Ovary (tissue), 3 donors: ENCODE measurements around the gene MYCL.

ENCODE experiments used
- CTCF ChIP-seq, 3 donors: fragments of 450-650 bp in 2 of 3; fragments of 200-600 bp in 1 of 3; IDR thresholded peaks; one replicate each; pipeline versions ENCODE4 v1.5.1 to v1.8.0; 2016 to 2022; ENCODE audit warnings: antibody characterized with exemption in 3 of 3, mild to moderate bottlenecking in 1 of 3
- EP300 ChIP-seq: sonication (generic); formaldehyde crosslinking; IDR thresholded peaks from one replicate; pipeline ENCODE4 v1.6.1; 2017; ENCODE audit warnings: antibody characterized with exemption
- POLR2A ChIP-seq: fragments of 450-650 bp; IDR thresholded peaks from one replicate; pipeline ENCODE4 v1.6.1; 2017; ENCODE audit warnings: antibody characterized with exemption, mild to moderate bottlenecking, moderate library complexity
- donor health status: DM: no; HTN: no; CAD: no.

- TF ChIP-seq EP300 (no peak), CTCF (IDR thresholded peaks at IDR 0.05) (no peak), POLR2A (no peak)
Measured at GRCh38 chr1:39845569-39846566, 55.8 kb downstream of the MYCL start.
